ENCODE results near the gene DKC1. TPM values are rescaled to one million over a fixed set of nuclear protein-coding genes. Genes with fewer than 3 reads are reported as not detected.

DKC1 gene
- total RNA-seq, 3 donors from 2014 or later = 23.2 to 41.0 (median 40.5) TPM

GRCh38 chrX:154751669-154752271, 10.9 kb upstream of the DKC1 start:
- DNase-seq (ENCODE audit: low spot score in 2 of 2) = no peak
- intact Hi-C loops (cut with DNase I; ENCODE audit: low total_unique reads) = no loop called here
- Histone ChIP-seq H3K9me3 (no peaks in the 10 kb centered on the region), H3K27me3 (peaks cover 0 to 29% of the 10 kb centered on the region in 2 donors), H3K27ac (no peak overlapping the region), H3K36me3 (no peaks in the 10 kb centered on the region), H3K4me1 (no peaks in the 10 kb centered on the region), H3K4me3 (peak overlapping the region in 1 of 3 donors; percentile 49)
- TF ChIP-seq POLR2AphosphoS5 (IDR thresholded peaks at IDR 0.05) (no peak), POLR2A (IDR thresholded peaks at IDR 0.05) (no peak), CTCF (IDR thresholded peaks at IDR 0.05) (no peak)

GRCh38 chrX:154758696-154759095, 4.0 kb upstream of the DKC1 start:
- H3K9me3 ChIP-seq = no peaks in the 10 kb centered on the region
- H3K4me3 ChIP-seq = no peak overlapping the region
- no peak for DNase-seq (ENCODE audit: low spot score in 2 of 2)
- H3K4me1 ChIP-seq = no peaks in the 10 kb centered on the region
- H3K36me3 ChIP-seq = no peaks in the 10 kb centered on the region
- no peak for TF ChIP-seq CTCF (IDR thresholded peaks at IDR 0.05)
- no peak for TF ChIP-seq POLR2A (IDR thresholded peaks at IDR 0.05)
- no peak for TF ChIP-seq POLR2AphosphoS5 (IDR thresholded peaks at IDR 0.05)
- intact Hi-C loops (cut with DNase I; ENCODE audit: low total_unique reads) = no loop called here
- H3K27me3 ChIP-seq = peaks cover 0 to 3% of the 10 kb centered on the region in 2 donors
- no peak overlapping the region for H3K27ac ChIP-seq

GRCh38 chrX:154761977-154762536, 607 bp upstream of the DKC1 start:
- DNase-seq (ENCODE audit: low spot score in 2 of 2) = no peak
- Histone ChIP-seq H3K36me3 (no peaks in the 10 kb centered on the region), H3K4me1 (no peaks in the 10 kb centered on the region), H3K27ac (peak overlapping the region; percentile 42 to 72), H3K4me3 (peak overlapping the region; percentile 65 to 78 (median 67)), H3K27me3 (peaks cover 0 to 3% of the 10 kb centered on the region in 2 donors), H3K9me3 (no peaks in the 10 kb centered on the region)
- intact Hi-C loops (cut with DNase I; ENCODE audit: low total_unique reads) = no loop called here
- TF ChIP-seq POLR2A (IDR thresholded peaks at IDR 0.05) (no peak), CTCF (IDR thresholded peaks at IDR 0.05) (no peak), POLR2AphosphoS5 (IDR thresholded peaks at IDR 0.05) (no peak)

GRCh38 chrX:154774622-154775021, 12.0 kb downstream of the DKC1 start:
- DNase-seq (ENCODE audit: low spot score in 2 of 2) = no peak
- H3K27ac ChIP-seq = no peak overlapping the region

More at GRCh38 chrX:154774622-154775021, 12.0 kb downstream of the DKC1 start:
- intact Hi-C loops (cut with DNase I; ENCODE audit: low total_unique reads) = no loop called here
- Histone ChIP-seq H3K4me3 (no peak overlapping the region), H3K4me1 (no peaks in the 10 kb centered on the region), H3K36me3 (no peaks in the 10 kb centered on the region), H3K9me3 (no peaks in the 10 kb centered on the region), H3K27me3 (peaks cover 0 to 6% of the 10 kb centered on the region in 2 donors)
- TF ChIP-seq POLR2A (IDR thresholded peaks at IDR 0.05) = no peak
- TF ChIP-seq POLR2AphosphoS5 (IDR thresholded peaks at IDR 0.05) = no peak
- no peak for TF ChIP-seq CTCF (IDR thresholded peaks at IDR 0.05)

Measured in breast epithelium (tissue), 4 donors.